ENCODE results near the gene SCN5A. TPM values are rescaled to one million over a fixed set of nuclear protein-coding genes. Genes with fewer than 3 reads are reported as not detected.

Gene SCN5A
- polyA plus RNA-seq, 3 donors = 1.00 to 1.7 (median 1.1) TPM

- DNase-seq = no peak
These were observed 2.1 kb downstream of the SCN5A start for GRCh38 chr3:38647217-38647970.

GRCh38 chr3:38646630-38647029, 2.9 kb downstream of the SCN5A start:
- no peak for DNase-seq

- no peak for DNase-seq
These were observed 3.4 kb downstream of the SCN5A start for GRCh38 chr3:38646062-38646461.

GRCh38 chr3:38645601-38646000, 3.9 kb downstream of the SCN5A start:
- DNase-seq = no peak

GRCh38 chr3:38645076-38645475, 4.4 kb downstream of the SCN5A start:
- DNase-seq = no peak

GRCh38 chr3:38644662-38645053, 4.8 kb downstream of the SCN5A start:
- DNase-seq = no peak

GRCh38 chr3:38644016-38644661, 5.3 kb downstream of the SCN5A start:
- DNase-seq = no peak

GRCh38 chr3:38643592-38643991, 5.9 kb downstream of the SCN5A start:
- no peak for DNase-seq

GRCh38 chr3:38643090-38643489, 6.4 kb downstream of the SCN5A start:
- DNase-seq = no peak

GRCh38 chr3:38641461-38642110, 7.9 kb downstream of the SCN5A start:
- DNase-seq = no peak

GRCh38 chr3:38640661-38641452, 8.6 kb downstream of the SCN5A start:
- DNase-seq = no peak

- DNase-seq = no peak
These were observed 11.1 kb downstream of the SCN5A start for GRCh38 chr3:38638354-38638753.

- no peak for DNase-seq
These were observed 11.6 kb downstream of the SCN5A start for GRCh38 chr3:38637906-38638305.

- no peak for DNase-seq
These were observed 12.6 kb downstream of the SCN5A start for GRCh38 chr3:38636881-38637280.

- DNase-seq = no peak
These were observed 13.0 kb downstream of the SCN5A start for GRCh38 chr3:38636464-38636863.

- DNase-seq = no peak
These were observed 15.4 kb downstream of the SCN5A start for GRCh38 chr3:38634111-38634510.

GRCh38 chr3:38632989-38633388, 16.5 kb downstream of the SCN5A start:
- DNase-seq = no peak

- DNase-seq = no peak
These were observed 18.9 kb downstream of the SCN5A start for GRCh38 chr3:38630606-38631005.

GRCh38 chr3:38630070-38630469, 19.4 kb downstream of the SCN5A start:
- no peak for DNase-seq

GRCh38 chr3:38628835-38629234, 20.7 kb downstream of the SCN5A start:
- DNase-seq = no peak

- no peak for DNase-seq
These were observed 21.5 kb downstream of the SCN5A start for GRCh38 chr3:38627956-38628355.

GRCh38 chr3:38626171-38626570, 23.3 kb downstream of the SCN5A start:
- DNase-seq = no peak
